K562 (cell line): ENCODE measurements around the gene CNOT6. TPM values are rescaled to one million over a fixed set of nuclear protein-coding genes. Genes with fewer than 3 reads are reported as not detected.

Experiments used
- KAT2B ChIP-seq: IDR thresholded peaks from one replicate; pipeline ENCODE4 v1.6.1; 2012; ENCODE audit warnings: low read depth, mild to moderate bottlenecking, control low read depth, inconsistent platforms, low read length, moderate library complexity
- NFE2L1 ChIP-seq: fragments of 450-650 bp; IDR thresholded peaks from 2 replicates; pipeline ENCODE4 v1.6.1; 2016; ENCODE audit warnings: missing genetic modification characterization, low read depth, mild to moderate bottlenecking, missing compliant biosample characterization, moderate library complexity, borderline replicate concordance
- NRF1 ChIP-seq, 2 experiments: fragments of 450-650 bp; IDR thresholded peaks in 1 of 2; conservative IDR thresholded peaks in 1 of 2; 2 replicates each; pipeline ENCODE4 v1.6.1; 2014; ENCODE audit warnings: mild to moderate bottlenecking in 2 of 2
- TCFL5 ChIP-seq: fragments of 250-450 bp; sonication (Bioruptor Pico); conservative IDR thresholded peaks from 2 replicates; pipeline ENCODE4 v1.6.1; 2021; ENCODE audit warnings: mild to moderate bottlenecking, moderate library complexity, matching md5 sums
- polyA plus RNA-seq, 8 experiments: library from polyadenylated mRNA; depleted of rRNA in 4 of 8; stranded (reverse) in 5 of 8; unstranded in 3 of 8; fragments of >200 nt; fragmentation: Nextera tagmentation in 2 of 8; fragmentation: Illumina TruSeq in 1 of 8; extraction: Ambion mirVana in 2 of 8; extraction: Trizol in 1 of 8; gene quantifications; 2 replicates each; pipeline versions ENCODE4 v1.2.1 to v1.2.3, GENCODE V29; 2011 to 2014; ENCODE audit warnings: inconsistent platforms in 1 of 8, missing spikeins in 1 of 8
- total RNA-seq, 7 experiments: library from RNA; depleted of rRNA in 6 of 7; stranded (reverse); fragments of >200 nt in 6 of 7; fragmentation: Illumina TruSeq in 2 of 7; extraction: Trizol in 2 of 7; gene quantifications; 2 replicates each; pipeline versions ENCODE4 v1.2.1 to v1.2.3, GENCODE V29; 2011 to 2021; ENCODE audit warnings: low replicate concordance in 1 of 7
- TF ChIP-seq, protein P1 (sequence below): fragments of 250-450 bp; sonication (Bioruptor Pico); IDR thresholded peaks from 2 replicates; pipeline ENCODE4 v1.8.0; 2021; ENCODE audit warnings: mild to moderate bottlenecking, moderate library complexity
- TF ChIP-seq, protein P2 (sequence below): fragments of 200-600 bp; sonication (generic); IDR thresholded peaks from one replicate; pipeline ENCODE4 v1.6.1; 2012; ENCODE audit warnings: mild to moderate bottlenecking, low read depth, low read length, inconsistent platforms
- TF ChIP-seq, protein P3 (sequence below): fragments of 450-650 bp; IDR thresholded peaks from 2 replicates; pipeline ENCODE4 v1.6.1; 2017; ENCODE audit warnings: antibody characterized with exemption
- TF ChIP-seq, protein P4 (sequence below): fragments of 200-800 bp; sonication (Bioruptor generic); IDR thresholded peaks from 2 replicates; pipeline ENCODE4 v1.6.1; 2017; ENCODE audit warnings: missing genetic modification characterization, missing compliant biosample characterization
- TF ChIP-seq, protein P5 (sequence below): IDR thresholded peaks from 2 replicates; pipeline ENCODE4 v1.6.1; 2012; ENCODE audit warnings: low read depth, low read length, improper control_type of control experiment, borderline replicate concordance

Gene CNOT6
- total and polyA plus RNA-seq, 9 of the 15 experiments (the other 6 are each of a cell fraction or from before 2014, with no cell fraction given) = 4.9 to 32.4 (median 14.0) TPM

DNA sequence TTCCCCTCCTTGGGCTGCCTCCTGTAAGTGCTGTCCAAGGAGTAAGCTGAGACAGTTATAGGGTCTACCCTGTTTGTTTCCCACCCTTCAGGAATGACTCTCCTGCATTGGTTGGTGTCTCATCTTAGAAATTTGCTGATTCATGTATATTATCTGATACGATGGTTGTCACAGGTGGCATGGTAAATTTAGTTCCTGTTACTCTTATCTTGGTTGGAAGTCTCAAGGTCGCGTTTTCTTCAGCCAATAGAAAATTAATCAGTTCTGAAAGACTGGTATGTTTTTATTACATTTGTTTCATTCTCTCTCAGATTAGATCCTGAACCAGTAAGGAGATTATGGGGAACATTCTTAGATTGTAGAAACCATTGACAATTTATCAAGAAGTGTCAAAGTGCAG lies 54.4 kb downstream of the CNOT6 start (continued):
- TF ChIP-seq, protein P1, sequence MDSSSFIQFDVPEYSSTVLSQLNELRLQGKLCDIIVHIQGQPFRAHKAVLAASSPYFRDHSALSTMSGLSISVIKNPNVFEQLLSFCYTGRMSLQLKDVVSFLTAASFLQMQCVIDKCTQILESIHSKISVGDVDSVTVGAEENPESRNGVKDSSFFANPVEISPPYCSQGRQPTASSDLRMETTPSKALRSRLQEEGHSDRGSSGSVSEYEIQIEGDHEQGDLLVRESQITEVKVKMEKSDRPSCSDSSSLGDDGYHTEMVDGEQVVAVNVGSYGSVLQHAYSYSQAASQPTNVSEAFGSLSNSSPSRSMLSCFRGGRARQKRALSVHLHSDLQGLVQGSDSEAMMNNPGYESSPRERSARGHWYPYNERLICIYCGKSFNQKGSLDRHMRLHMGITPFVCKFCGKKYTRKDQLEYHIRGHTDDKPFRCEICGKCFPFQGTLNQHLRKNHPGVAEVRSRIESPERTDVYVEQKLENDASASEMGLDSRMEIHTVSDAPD (CRISPR knock-in tag) = no peak
- TF ChIP-seq, protein P2, sequence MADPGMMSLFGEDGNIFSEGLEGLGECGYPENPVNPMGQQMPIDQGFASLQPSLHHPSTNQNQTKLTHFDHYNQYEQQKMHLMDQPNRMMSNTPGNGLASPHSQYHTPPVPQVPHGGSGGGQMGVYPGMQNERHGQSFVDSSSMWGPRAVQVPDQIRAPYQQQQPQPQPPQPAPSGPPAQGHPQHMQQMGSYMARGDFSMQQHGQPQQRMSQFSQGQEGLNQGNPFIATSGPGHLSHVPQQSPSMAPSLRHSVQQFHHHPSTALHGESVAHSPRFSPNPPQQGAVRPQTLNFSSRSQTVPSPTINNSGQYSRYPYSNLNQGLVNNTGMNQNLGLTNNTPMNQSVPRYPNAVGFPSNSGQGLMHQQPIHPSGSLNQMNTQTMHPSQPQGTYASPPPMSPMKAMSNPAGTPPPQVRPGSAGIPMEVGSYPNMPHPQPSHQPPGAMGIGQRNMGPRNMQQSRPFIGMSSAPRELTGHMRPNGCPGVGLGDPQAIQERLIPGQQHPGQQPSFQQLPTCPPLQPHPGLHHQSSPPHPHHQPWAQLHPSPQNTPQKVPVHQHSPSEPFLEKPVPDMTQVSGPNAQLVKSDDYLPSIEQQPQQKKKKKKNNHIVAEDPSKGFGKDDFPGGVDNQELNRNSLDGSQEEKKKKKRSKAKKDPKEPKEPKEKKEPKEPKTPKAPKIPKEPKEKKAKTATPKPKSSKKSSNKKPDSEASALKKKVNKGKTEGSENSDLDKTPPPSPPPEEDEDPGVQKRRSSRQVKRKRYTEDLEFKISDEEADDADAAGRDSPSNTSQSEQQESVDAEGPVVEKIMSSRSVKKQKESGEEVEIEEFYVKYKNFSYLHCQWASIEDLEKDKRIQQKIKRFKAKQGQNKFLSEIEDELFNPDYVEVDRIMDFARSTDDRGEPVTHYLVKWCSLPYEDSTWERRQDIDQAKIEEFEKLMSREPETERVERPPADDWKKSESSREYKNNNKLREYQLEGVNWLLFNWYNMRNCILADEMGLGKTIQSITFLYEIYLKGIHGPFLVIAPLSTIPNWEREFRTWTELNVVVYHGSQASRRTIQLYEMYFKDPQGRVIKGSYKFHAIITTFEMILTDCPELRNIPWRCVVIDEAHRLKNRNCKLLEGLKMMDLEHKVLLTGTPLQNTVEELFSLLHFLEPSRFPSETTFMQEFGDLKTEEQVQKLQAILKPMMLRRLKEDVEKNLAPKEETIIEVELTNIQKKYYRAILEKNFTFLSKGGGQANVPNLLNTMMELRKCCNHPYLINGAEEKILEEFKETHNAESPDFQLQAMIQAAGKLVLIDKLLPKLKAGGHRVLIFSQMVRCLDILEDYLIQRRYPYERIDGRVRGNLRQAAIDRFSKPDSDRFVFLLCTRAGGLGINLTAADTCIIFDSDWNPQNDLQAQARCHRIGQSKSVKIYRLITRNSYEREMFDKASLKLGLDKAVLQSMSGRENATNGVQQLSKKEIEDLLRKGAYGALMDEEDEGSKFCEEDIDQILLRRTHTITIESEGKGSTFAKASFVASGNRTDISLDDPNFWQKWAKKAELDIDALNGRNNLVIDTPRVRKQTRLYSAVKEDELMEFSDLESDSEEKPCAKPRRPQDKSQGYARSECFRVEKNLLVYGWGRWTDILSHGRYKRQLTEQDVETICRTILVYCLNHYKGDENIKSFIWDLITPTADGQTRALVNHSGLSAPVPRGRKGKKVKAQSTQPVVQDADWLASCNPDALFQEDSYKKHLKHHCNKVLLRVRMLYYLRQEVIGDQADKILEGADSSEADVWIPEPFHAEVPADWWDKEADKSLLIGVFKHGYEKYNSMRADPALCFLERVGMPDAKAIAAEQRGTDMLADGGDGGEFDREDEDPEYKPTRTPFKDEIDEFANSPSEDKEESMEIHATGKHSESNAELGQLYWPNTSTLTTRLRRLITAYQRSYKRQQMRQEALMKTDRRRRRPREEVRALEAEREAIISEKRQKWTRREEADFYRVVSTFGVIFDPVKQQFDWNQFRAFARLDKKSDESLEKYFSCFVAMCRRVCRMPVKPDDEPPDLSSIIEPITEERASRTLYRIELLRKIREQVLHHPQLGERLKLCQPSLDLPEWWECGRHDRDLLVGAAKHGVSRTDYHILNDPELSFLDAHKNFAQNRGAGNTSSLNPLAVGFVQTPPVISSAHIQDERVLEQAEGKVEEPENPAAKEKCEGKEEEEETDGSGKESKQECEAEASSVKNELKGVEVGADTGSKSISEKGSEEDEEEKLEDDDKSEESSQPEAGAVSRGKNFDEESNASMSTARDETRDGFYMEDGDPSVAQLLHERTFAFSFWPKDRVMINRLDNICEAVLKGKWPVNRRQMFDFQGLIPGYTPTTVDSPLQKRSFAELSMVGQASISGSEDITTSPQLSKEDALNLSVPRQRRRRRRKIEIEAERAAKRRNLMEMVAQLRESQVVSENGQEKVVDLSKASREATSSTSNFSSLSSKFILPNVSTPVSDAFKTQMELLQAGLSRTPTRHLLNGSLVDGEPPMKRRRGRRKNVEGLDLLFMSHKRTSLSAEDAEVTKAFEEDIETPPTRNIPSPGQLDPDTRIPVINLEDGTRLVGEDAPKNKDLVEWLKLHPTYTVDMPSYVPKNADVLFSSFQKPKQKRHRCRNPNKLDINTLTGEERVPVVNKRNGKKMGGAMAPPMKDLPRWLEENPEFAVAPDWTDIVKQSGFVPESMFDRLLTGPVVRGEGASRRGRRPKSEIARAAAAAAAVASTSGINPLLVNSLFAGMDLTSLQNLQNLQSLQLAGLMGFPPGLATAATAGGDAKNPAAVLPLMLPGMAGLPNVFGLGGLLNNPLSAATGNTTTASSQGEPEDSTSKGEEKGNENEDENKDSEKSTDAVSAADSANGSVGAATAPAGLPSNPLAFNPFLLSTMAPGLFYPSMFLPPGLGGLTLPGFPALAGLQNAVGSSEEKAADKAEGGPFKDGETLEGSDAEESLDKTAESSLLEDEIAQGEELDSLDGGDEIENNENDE = no peak
- TF ChIP-seq, protein P3, sequence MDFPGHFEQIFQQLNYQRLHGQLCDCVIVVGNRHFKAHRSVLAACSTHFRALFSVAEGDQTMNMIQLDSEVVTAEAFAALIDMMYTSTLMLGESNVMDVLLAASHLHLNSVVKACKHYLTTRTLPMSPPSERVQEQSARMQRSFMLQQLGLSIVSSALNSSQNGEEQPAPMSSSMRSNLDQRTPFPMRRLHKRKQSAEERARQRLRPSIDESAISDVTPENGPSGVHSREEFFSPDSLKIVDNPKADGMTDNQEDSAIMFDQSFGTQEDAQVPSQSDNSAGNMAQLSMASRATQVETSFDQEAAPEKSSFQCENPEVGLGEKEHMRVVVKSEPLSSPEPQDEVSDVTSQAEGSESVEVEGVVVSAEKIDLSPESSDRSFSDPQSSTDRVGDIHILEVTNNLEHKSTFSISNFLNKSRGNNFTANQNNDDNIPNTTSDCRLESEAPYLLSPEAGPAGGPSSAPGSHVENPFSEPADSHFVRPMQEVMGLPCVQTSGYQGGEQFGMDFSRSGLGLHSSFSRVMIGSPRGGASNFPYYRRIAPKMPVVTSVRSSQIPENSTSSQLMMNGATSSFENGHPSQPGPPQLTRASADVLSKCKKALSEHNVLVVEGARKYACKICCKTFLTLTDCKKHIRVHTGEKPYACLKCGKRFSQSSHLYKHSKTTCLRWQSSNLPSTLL = no peak
- no peak for TF ChIP-seq KAT2B
- TF ChIP-seq NFE2L1 = peak; percentile 16; the same call in 1 of the 2 replicates
- TF ChIP-seq TCFL5 (CRISPR knock-in tag) = no peak
- TF ChIP-seq, protein P4, sequence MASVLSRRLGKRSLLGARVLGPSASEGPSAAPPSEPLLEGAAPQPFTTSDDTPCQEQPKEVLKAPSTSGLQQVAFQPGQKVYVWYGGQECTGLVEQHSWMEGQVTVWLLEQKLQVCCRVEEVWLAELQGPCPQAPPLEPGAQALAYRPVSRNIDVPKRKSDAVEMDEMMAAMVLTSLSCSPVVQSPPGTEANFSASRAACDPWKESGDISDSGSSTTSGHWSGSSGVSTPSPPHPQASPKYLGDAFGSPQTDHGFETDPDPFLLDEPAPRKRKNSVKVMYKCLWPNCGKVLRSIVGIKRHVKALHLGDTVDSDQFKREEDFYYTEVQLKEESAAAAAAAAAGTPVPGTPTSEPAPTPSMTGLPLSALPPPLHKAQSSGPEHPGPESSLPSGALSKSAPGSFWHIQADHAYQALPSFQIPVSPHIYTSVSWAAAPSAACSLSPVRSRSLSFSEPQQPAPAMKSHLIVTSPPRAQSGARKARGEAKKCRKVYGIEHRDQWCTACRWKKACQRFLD = no peak
- TF ChIP-seq, protein P5, sequence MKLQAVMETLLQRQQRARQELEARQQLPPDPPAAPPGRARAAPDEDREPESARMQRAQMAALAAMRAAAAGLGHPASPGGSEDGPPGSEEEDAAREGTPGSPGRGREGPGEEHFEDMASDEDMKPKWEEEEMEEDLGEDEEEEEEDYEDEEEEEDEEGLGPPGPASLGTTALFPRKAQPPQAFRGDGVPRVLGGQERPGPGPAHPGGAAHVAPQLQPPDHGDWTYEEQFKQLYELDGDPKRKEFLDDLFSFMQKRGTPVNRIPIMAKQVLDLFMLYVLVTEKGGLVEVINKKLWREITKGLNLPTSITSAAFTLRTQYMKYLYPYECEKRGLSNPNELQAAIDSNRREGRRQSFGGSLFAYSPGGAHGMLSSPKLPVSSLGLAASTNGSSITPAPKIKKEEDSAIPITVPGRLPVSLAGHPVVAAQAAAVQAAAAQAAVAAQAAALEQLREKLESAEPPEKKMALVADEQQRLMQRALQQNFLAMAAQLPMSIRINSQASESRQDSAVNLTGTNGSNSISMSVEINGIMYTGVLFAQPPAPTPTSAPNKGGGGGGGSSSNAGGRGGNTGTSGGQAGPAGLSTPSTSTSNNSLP = no peak
- TF ChIP-seq NRF1 (conservative IDR thresholded peaks at IDR 0.05 in 1 of 2, IDR thresholded peaks at IDR 0.05 in 1 of 2) = no peak
